Non-pigmented ciliary epithelial cell (primary cell): ENCODE measurements around the gene MTCH1.

Experiments used
- DNase-seq: peaks from one replicate; pipeline ENCODE4 v3.0.0-alpha.2; 2010; ENCODE audit warnings: low read depth

MTCH1 gene, protein sequence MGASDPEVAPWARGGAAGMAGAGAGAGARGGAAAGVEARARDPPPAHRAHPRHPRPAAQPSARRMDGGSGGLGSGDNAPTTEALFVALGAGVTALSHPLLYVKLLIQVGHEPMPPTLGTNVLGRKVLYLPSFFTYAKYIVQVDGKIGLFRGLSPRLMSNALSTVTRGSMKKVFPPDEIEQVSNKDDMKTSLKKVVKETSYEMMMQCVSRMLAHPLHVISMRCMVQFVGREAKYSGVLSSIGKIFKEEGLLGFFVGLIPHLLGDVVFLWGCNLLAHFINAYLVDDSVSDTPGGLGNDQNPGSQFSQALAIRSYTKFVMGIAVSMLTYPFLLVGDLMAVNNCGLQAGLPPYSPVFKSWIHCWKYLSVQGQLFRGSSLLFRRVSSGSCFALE

DNA sequence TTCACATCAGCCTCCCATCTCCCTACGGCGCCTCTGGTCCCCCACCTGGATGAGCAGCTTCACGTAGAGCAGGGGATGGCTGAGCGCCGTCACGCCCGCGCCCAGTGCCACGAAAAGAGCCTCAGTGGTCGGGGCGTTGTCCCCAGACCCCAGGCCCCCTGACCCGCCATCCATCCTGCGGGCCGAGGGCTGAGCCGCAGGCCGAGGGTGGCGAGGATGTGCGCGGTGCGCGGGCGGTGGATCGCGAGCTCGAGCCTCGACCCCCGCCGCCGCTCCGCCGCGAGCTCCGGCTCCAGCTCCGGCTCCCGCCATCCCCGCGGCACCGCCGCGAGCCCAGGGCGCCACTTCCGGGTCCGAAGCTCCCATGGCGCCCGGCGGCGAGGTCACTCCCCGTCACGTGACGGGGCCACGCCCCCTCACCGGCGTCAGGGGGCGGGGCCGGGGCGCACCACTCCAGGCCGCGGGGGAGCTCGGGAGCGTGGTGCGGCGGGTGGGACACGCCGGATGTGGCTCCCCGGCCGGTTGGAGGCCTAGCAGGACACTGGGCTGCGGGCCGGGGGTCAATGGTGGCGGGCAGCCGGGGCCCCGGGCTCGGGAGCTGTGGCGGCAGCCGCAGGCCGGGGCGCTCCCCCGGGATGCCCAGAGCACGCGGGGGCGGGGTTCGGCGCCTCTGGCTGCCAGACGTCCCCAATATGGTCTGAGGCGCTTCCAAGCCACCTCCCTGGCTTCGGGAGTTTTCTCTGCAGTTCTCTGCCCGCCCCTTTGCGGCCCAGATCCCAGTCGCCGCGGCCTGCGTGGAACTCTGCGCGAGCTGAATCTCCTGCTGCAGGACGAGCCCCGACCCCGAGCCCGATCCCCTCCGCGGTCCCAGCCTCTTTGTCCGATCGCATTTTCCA, at the start of gene MTCH1:
MTCH1 (minus strand) TSS at position 389 of the 896 bp plus-strand sequence; CDS start at position 366, 23 bp downstream.
- DNase-seq: peak; percentile 41

DNA sequence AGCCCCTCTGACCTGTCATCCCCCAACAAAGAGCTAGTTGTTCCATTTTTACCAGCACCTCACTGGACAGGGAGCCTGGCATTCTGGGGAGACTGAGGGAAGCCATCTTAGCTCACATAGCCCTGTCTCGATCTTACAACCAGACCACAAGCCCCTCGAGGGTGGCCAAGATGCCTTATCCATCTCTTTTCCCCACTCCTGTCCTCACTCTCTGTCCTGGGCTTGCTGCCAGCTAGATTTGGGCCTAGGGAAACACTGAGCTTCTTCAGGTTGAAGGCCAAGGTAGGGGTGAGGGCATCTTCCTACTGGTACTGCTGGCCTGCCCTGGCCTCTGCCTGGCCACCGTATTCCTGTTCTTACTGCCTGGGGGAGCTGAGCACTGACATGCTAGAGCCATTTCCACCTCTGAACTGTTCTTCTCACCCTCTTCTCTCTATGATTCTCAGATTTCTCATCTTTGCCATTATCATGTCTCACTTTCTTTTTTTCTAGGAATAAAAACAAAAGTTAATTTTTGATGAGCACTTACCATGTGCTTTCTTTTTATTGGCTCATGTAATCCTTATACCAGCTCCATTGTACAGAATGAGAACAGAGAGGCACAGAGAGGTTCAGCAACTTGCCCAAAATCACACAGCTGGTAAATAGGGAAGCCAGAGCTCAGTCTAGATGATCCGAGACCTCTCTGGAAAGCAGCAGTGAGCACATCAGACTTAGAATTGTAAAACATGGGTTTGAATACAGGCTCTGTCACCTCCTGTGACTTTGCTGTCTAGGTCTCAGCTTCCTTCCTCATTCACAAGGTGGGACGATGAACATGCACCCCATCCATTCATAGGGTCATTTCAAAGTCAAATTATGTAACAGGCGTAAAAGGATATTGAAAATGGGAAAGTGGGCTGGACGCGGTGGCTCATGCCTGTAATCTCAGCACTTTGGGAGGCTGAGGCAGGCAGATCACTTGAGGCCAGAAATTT, 48.1 kb upstream of the MTCH1 start:
- DNase-seq: no peak

DNA sequence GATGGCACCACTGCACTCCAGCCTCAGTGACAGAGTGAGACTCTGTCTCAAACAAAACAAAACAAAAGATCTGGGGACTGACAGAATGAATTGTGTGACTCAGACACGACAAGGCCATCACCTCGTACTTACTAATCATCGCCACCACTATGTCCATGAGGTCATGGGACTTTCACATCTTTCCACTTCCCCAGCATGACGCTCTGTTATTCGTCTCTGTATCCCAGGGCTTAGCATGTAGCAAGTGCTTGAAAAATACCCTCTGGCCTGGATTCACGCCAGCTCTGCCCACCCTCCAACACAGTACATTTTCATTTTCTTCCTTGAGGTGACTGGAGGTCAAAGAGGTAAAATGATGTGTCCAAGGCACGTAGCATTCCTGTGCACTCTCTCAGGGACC, 47.3 kb upstream of the MTCH1 start:
- DNase-seq: no peak

DNA sequence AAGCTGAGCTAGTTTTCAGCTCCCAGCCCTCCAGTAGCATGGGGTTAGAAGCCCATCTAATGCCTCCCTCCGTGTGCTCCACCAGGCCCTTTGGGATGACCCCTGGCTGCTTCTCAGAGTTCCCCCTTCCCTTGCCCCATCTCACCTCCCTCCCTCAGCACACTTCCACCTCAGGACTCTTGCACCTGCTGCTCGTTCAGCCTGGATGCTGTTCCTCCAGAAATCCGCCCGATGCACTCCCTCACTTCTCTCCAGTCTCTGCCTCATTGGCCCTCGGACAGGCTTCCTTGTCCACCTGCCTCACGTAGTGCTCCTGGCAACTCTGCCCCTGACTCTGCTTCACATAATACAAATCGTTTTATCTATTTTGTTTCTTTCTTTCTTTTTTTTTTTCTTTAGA, 46.2 kb upstream of the MTCH1 start:
- DNase-seq: no peak

DNA sequence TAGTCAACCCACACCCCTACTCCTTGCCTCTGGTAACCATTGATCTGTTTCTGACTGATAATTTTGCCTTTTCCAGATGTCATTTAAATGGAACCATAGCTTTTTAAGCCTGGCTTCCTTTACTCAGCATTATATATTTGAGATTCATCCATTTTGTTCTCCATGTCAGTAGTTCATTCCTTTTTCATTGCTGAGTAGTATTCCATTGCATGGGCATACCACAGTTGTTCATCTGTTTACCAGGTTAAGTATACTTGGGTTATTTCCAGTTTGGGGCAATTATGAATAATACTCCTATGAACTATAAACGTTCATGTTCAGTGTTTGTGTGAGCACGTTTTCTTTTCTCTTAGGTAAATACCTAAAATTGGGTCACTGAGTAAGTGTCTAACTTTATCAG, 44.6 kb upstream of the MTCH1 start:
- no peak for DNase-seq

DNA sequence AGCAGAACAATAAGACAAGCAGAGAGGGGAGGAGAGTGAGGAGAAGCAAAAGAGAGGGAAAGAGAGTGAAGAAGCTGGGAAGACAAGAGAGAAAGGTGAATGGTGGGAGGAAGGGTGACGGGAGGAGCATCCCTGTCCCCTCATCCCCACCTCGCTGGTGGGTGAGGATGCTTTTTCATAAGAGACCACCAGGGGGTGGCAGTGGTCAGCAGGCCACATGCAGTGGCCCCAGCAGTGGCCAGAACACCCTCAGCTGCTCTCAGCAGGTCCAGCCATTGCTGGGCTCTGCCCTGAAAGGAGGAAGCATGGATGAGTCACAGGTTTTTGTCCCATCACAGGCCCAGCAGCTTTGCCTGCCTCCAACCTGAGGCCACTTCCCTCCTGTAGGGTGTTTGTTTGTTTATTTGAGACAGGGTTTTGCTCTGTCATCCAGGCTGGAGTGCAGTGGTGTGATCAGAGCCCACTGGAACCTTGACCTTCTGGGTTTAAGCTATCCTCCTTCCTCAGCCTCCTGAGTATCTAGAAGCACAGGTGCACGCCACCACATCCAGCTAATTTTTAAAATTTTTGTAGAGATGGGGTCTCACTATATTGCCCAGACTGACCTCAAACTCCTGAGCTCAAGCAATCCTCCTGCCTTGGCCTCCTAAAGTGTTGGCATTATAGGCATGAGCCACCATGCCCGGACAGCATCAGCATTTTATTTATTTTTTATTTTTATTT, 43.4 kb upstream of the MTCH1 start:
- DNase-seq: peak; percentile 55

DNA sequence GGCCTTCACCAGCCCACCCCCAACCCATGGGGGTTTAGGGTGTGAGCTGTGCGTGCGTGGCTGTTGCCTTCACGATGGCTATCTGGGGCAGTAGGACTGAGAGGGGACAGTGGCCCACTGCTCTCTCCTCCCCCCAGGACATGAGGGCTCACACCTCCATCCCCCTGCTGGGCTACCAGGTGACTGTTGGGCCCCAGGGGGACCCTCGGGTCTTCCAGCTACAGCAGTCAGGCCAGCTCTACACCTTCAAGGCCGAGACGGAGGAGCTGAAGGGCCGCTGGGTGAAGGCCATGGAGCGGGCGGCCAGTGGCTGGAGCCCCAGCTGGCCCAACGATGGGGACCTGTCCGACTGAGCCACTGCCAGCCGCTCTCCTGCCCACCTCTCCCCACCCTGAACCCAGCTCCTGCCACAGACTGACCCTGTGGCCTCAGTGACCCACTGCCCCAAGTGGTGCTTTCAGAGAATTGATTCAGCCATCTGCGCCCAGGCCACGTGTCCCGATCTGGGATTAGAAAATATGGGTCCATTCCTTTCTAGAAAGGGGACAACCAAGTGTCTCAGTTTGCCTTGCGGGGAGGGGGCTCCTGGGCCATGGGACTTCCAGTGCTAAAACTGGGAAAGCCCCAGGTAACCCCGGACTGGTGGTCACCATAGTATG, 41.9 kb upstream of the MTCH1 start:
- no peak for DNase-seq

DNA sequence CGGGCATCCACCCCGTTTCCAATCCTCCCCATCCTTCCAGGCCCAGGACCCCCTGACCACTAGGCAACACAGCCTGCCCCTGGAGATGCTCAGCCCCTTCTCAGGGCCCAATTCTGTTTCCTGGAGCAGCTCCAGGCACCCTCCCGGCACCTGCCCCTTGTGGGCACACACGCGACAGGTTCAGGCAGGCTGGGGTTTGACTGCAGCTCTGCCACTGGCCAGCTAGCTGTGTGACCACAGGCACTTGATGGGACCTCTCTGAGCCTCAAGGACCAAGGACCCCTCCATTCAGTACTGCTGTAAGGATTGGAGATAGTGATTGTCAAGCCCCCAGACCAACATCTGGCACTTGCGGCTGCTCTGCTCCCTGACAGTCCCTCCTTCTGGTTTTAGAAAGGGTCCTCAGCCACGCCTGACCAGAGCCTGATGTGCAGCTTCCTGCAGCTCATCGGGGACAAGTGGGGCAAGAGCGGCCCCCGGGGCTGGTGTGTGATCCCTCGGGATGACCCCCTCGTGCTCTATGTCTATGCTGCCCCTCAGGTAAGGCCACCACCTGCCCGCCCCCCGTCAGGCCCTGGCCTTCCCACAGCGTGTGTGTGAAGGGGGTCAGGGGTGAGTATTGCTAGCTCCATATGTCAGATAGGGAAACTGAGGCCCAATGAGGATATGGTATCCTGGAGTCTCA, 41.2 kb upstream of the MTCH1 start:
- DNase-seq: no peak

DNA sequence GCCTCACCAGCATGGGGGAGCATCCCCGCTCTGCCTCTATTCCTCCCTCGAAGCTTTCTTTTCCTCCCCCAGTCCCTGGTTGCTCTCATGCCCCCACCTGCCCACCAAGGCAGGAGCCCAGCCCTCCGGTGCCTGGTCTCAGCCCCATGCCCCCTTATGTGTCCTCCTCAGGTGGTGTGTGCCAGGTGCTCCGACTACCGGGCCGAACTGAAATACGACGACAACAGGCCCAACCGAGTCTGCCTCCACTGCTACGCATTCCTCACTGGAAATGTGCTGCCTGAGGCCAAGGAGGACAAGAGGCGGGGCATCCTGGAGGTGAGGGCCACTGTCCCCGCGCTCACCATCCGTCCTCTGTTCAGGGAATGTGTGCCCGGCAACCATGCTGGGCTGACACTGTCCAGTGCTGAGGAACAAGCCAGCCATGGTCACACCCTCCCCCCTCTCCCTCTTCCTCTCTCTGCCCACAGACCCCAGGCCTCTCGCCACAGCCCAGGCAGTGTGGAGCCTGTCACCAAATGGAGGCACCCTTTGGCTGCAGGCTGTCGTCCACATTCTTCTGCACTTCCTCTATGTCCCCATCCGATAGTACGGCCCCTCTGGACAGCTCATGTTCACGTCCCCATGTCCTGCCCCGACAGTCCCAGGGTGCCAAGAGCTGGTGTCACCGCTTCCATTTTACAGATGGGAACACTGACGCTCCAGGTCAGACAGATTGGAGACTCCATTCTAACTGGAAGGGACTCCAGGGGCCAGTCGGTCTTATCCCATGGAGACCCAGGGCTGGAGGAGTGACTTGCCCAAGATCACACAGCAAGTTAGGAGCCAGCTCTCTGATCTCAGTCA, 39.8 kb upstream of the MTCH1 start:
- DNase-seq: no peak

DNA sequence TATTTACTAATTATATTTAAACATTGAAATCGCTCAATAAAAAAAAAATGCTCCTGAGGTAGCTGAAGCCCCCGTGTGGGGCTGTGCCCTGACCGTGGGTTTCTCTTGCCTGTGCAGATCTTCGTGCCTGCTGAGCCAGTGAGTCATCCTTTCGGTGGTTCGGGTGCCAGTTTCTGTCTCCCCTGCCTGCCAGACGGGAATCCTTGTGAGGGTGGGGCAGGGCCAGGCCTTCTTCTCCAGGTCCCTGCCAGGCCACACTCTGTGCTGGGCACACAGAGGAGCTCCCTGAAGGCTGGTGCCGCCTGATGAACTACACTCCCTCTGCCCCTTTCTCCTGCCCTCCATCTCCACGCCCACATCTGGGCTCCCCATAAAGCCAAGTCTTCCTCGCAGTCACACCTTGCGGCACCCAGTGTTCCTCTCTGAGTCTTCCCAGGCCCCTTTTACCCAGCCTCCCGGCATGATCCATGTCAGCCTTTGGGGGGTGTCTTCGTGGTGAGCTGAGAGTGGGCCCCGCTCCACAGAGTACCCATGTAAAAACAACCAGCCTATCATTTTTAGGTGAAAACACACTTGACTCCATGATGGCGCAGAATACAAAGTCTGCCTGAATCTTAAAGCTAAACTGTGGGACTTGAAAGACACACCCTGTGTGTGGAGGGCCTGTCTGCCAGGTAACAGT, 38.8 kb upstream of the MTCH1 start:
- DNase-seq: no peak

DNA sequence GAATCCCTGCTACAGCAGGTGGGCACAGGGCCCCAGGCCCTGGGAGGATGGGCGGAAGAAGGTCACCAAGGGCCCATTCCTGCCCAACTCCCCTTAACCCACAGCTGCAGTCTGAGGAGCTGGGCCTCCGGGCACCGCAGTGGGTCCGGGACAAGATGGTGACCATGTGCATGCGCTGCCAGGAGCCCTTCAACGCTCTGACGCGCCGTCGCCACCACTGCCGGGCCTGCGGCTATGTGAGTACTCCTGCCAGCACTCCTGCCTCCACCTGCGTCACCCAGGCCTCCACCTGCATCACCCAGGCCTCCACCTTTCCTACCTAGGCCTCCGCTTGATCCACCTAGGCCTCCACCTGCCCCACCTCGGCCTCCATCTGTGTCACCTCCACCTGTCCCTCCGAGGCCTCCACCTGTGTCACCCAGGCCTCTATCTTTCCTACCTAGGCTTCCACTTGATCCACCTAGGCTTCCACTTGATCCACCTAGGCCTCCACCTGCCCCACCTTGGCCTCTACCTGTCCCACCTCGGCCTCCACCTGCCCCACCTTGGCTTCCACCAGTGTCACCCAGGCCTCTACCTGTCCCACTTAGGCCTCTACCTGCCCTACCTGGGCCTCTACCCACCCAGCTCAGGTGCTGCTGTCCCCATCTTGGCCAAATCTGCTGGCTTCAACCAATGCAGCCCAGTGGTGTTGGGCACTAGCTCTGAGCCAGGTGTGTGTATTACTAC, 36.3 kb upstream of the MTCH1 start:
- no peak for DNase-seq

DNA sequence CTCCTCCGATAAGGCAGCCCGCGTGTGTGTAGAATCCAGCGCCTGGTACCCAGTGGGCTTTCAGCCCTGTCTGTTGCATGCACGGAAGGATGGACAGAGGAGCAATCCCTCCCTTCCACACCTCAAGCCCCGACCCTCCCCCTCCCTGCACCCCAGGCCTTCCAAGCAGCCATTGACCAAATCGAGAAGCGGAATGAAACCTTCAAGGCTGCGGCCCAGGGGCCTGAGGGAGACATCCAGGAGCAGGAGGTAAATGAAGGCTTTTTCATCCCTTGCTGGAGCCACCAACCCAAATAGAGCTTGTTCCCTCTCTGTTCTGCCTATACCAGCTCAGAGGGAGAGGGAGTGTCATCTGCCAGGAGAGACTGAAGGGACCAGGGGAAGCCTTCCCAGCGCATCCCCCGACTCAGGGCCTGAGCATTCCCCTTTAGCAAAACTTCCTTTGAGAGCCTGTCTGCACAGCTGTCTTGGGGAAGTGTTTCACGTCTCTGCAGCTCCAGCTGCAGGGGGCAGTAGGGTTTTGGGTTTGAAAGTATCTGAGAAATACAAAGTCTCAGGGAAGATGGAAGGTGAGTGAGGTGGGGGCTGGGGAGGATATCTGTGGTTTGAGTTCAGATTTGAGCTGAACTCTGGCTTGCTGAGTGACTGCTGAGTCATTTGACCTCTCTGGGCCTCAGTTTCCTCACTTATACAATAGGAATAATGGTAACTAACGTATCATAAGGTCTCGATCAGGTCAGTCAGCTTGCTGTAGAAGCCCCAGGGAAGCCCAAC, 35.5 kb upstream of the MTCH1 start:
- peak; percentile 15 for DNase-seq

DNA sequence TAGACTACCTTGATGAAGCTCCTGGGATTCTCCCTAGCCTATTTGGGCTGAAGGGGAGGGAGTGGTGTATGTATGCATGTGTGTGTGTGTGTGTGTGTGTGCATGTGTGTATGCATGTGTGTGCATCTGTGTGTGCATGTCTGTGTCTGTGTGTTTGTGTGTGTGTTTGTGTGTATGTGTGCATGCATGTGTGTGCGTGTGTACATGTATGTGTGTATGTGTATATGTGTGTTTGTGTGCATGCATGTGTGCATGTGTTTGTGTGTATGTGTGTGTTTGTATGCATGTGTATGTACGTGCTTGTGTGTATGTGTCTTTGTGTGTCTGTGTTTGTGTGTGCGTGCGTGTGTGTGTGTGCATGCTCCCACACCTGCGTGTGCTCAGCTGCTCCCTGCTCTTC, 34.8 kb upstream of the MTCH1 start:
- no peak for DNase-seq

DNA sequence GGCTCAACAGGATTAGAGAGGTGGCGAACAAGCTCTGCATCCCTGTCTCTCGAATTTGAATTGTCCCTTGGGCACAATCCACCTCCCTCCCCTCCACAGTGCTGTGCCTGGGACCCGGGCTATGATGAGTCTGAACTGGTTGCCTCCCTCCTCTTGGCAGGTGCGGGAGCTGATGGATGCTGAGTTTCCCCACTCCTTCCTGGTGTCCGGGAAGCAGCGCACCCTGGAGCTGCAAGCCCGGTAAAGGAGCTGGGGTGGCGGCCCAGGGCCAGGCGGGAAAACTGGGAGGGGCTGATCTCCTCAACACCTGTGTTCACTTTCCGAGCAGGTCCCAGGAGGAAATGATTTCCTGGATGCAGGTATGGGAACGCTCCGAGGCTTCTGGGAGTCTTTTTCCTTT, 34.4 kb upstream of the MTCH1 start:
- no peak for DNase-seq

DNA sequence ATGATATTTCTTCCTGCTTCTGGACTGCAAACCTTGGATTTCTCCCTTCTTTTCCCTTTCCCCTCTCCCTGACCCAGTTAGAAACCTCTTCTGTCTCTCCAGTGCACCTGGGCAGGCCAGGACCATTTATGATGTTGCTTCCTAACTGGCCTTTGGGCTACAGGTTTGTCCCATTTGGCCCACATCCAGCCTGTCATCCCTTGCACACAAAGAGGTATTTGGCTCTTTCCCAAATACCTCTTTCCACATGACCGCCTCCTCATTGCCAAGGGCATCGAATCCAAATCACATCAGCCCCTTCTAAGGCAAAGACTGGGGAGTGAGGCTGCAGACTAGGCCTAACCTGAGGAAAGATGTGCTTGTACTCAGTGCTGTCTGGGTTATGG, 33.1 kb upstream of the MTCH1 start:
- DNase-seq: no peak

DNA sequence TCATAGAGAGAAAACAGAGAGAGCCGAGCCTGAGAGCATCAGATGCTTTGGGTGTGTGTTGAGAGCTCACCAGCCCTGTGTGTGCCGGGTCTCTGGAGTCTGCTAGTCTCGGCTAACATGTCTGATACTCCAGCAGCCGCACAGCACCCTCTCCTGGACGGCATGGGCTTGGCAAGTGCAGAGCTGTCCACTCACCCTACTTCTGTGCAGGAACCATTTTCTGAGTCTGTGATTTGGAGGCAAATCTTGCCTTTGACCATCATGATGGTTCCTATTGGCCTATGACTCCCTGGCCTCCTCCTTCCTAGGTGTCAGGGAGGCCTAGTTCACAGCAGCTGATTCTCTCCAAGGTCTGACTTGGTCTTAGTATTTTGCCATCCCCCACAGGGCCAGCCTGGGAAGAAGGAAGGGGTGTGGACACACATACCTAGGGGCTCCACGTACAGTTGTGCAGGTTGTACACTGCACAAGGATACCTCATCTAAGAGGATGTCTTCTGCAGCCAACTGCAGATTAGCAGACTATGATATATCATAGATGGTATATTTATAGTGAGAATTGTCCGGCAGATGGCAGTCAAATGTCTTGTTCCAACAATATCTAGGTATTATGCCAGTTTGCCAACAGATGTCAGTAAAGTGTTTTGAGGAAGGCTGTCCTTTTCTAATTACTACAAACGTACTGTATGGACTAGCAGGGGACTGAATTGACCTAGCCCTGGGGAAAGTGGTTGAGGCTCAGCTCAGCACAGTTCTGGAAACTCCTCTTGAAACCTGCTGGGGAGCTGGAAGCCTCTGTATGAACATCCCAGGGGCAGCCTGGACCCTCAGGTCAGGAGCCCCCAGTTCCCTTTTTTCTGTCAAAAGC, 32.4 kb upstream of the MTCH1 start:
- DNase-seq: peak; percentile 73
